Glomerular visceral epithelial cell (primary cell): ENCODE measurements around the gene MET.
A peak's percentile ranks its signal among the peaks of the same experiment; 100 is the strongest.

Source experiments
- DNase-seq: peaks from one replicate; pipeline ENCODE4 v3.0.0-alpha.2; 2016; ENCODE audit errors: extremely low spot score

Gene MET

GRCh38 chr7:116782177-116782711 is 110.2 kb downstream of the MET start:
- DNase-seq, result no peak

GRCh38 chr7:116783666-116784318 is 111.8 kb downstream of the MET start:
- DNase-seq, result no peak

- no peak for DNase-seq
Measured at GRCh38 chr7:116784647-116785046, 112.7 kb downstream of the MET start.

DNA sequence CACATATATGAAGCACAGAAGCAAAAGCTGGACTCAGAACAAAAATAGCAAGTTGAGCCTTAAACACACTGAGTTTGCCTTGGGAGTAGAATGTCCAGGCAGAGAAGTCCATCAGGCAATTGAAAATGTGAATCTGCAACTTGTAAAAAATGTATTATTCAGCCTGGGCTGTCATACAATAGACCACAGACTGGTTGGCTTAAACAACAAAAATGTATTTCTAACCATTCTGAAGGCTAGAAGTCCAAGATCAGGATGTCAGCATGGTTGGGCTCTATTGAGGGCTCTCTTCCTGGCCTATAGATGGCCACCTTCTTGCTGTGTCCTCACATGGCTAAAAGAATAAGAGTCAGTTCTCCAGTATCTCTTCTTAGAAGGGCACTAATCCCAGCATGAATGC is 113.8 kb downstream of the MET start:
- DNase-seq, result no peak

DNA sequence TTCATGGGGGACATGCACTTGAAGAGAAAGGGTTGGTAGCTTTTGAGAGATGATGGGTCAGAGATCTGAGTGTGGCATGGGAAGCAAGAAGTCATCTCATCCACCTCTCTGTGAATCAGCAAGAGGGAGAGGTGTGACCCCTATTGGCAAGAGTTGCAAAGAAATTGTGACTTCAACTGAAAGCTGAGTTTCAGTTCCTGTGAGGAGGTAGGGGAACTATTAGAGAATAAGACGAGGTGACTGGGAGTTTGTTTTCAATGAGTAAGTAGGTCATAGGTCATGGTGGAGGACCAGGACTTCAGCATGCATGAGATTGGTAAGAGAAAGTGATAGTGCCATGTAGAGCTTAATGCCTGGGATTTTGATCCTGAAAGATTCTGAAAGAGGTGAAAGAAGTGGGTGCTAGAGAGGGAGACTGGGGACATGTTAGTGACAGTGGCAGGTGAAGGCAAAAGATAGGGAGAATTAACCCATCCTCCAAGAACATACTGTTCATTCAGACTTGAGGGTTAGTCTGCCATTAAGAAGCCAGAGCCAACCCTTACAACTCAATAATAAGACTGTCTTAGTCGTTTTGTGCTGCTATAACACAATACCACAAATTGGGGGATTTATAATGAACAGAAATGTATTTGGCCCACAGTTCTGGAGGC is 114.9 kb downstream of the MET start:
- peak; percentile 37 for DNase-seq

- no peak for DNase-seq
Measured at GRCh38 chr7:116787881-116788280, 115.9 kb downstream of the MET start.

- DNase-seq, result no peak
Measured at GRCh38 chr7:116788572-116789197, 116.7 kb downstream of the MET start.

- no peak for DNase-seq
Measured at GRCh38 chr7:116790025-116790424, 118.0 kb downstream of the MET start.

GRCh38 chr7:116792813-116793212 is 120.8 kb downstream of the MET start:
- no peak for DNase-seq

GRCh38 chr7:116793795-116794340 is 121.9 kb downstream of the MET start:
- no peak for DNase-seq

DNA sequence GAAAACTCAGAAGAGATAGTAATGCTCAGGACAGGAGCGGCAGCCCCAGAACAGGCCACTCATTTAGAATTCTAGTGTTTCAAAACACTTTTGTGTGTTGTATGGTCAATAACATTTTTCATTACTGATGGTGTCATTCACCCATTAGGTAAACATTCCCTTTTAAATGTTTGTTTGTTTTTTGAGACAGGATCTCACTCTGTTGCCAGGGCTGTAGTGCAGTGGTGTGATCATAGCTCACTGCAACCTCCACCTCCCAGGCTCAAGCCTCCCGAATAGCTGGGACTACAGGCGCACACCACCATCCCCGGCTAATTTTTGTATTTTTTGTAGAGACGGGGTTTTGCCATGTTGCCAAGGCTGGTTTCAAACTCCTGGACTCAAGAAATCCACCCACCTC is 124.5 kb downstream of the MET start:
- DNase-seq, result no peak

- DNase-seq, result no peak
Measured at GRCh38 chr7:116797612-116798011, 125.6 kb downstream of the MET start.

- DNase-seq, result no peak
Measured at GRCh38 chr7:116798232-116798631, 126.2 kb downstream of the MET start.

GRCh38 chr7:116799916-116800315 is 127.9 kb downstream of the MET start:
- no peak for DNase-seq

DNA sequence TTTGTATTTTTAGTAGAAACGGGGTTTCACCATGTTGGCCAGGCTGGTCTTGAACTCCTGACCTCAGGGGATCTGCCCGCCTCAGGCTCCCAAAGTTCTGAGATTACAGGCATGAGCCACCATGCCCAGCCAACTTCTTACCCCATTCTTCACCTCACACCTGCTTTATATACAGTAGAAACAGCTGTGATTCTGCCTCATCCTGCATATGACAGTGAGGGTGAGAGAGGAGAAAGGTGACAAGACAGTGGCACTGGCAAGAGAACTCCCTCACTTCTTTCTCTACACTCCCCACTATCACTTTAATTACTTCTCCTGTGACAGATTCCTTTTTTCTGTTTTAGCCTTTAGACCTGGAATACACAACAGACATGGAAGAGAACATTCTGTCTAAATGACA is 128.6 kb downstream of the MET start:
- no peak for DNase-seq

DNA sequence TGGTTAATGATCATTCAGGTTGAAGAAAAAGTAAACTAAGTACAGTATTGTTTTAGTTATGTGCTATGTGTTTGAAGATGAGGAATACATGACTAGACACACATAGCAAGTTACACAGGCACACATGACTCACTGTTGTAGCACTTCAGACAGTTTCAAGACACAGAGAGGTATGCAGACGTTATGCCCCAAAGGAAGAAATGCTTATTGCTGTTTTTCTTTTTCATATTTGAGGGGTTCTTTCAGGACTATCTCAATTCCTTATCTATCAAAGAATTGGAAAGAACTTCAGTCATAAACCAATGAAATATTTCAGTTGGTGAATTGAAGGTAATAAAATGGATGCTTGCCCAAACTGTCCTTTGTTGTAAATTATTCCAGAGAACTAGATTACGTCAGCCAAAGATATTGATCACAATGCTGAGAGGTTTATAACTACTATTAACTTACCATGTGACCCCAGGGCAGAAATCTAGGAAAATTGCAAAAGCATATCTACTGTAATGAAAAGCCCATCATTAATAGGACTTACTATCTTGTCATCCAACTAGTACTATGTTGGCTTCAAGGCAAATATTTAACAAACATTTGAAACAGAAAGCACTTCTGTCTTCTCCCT is 129.2 kb downstream of the MET start:
- peak; percentile 66 for DNase-seq

DNA sequence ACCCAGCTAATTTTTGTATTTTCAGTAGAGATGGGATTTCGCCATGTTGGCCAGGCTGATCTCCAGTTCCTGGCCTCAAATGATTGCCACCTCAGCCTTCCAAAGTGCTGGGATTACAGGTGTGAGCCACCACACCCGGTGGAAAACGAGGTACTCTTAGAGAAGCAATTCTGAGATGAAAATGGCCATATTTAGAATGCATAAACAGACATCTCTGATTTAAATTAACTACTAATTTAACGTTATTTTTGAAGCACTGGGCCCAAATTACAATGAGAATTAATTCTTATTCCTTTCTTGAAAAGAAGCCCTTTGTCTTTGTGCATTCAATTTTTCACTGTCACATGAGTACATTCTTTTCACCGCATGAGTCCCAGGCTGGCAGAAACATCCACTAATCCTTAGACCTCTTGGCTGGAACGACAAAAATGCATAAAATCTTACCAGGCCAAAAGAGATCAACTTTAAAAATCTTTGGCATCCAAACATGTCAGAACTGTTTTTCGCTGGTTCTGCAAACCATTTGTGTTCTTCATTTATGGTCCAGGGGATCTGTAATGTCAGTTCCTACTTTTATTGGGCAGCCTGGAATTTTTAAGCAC is 130.2 kb downstream of the MET start:
- peak; percentile 32 for DNase-seq

DNA sequence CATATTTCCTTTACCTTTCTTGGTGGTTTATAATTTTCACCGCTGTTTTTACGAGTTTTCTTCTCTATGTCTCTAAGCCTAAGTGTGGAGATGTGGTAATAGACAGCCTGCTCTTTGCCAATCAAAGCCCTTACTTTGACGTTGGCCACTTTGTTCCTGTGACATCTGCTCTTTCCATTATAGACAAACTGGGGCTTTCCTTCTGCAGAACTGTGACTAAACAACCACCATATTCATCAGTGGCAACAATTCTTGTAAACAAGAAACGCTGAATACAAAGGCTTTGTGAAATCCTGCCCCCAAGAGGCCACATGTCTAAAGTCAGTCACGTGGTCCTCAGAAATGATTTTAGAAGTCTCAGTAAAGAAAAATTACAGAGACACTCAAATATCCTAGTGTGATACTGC is 130.8 kb downstream of the MET start:
- peak; percentile 50 for DNase-seq

DNA sequence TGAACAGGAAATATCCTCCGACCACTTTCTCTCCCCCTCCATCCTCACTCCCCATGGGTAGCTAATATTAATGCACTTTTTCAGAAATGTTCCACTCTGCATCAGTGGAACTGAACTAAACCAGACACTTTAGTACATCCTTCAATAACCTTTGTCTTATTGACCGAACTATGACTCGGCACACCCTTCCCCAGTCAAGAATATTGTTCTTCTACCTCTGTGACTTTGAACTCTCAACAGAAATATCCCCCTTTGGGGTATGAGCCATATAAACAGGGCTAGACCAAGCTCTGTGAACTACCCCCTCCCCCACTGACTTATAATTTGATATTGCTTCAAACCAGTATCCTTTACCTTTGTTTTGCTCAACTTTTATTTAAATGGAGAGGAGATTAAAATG is 132.5 kb downstream of the MET start:
- no peak for DNase-seq

DNA sequence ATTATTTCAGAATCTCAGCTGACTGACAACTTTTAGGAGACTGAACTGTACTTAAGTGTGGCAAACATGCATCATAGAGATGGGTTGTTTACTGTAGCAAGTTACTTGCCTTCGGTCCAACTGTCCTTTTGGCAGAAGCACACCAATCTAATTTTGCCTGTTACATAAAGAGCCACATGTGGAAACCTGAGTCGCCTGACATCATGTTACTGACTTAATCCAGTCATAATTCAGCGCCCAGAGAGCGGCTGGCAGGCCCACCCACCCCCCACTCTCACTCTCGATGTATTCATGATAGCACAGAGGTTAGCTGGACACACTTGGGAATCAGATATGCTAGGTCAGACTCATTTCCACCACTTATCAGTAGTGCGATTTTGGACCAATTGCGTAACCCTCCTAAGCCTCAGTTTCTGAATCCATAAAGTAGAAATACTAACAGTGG is 133.1 kb downstream of the MET start:
- peak; percentile 16 for DNase-seq

- no peak for DNase-seq
Measured at GRCh38 chr7:116806046-116806944, 134.3 kb downstream of the MET start.
